OCI-M2 (cell line): ENCODE data around the gene SMARCD1.
A peak's percentile ranks its signal among the peaks of the same experiment; 100 is the strongest.

Source experiments
- DNase-seq: peaks from one replicate; lab custom pipeline; 2025; ENCODE audit not compliant: unreplicated experiment; lab: John Stamatoyannopoulos, UW

The SMARCD1 gene

GRCh38 chr12:50103767-50104321 is 18.7 kb downstream of the SMARCD1 start, which contains the start of gene GPD1:
Gene GPD1 (plus strand): TSS chr12:50104008. CDS start chr12:50104051, 43 bp downstream.
- DNase-seq: no peak

GRCh38 chr12:50104417-50105366 is 19.6 kb downstream of the SMARCD1 start:
- DNase-seq: no peak

GRCh38 chr12:50105913-50106450 is 20.8 kb downstream of the SMARCD1 start:
- no peak for DNase-seq

DNA sequence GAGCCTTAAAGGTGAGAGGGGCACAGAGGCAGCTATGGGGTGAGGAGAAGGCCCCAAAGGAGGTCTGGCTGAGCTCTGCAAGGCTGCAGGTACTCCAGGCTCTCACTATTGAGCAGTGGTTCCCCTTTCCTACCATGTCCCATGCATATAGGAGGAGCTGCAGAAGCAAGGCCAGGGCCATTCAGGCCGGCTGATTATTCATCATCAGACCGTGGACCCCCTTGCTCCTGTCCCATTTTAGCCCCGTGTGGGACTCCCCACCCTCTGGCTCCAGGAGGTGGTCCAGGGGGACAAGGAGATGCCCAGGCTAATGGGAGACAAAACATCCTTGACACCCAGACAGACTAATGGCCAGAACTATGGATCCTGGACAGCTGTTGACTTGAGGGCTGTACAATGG is 21.8 kb downstream of the SMARCD1 start:
- no peak for DNase-seq

- no peak for DNase-seq
These were observed 22.5 kb downstream of the SMARCD1 start for GRCh38 chr12:50107416-50108268.

DNA sequence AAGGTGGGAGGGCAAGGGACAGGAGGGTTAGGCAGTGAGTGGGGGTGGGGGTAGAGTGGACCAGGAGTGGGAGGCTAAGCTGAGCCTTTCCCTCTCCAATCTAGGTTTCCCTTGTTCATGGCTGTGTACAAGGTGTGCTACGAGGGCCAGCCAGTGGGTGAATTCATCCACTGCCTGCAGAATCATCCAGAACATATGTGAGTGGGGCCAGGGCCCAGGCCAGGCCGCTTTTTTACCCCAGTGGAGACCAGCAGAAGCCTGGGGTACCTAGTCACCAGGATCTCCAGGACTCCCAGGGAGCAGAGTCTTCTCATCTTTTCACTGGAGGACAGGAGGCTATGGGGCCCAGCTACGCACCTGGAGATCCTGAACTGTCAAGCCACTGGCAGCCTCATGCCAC is 24.2 kb downstream of the SMARCD1 start:
- DNase-seq: no peak

DNA sequence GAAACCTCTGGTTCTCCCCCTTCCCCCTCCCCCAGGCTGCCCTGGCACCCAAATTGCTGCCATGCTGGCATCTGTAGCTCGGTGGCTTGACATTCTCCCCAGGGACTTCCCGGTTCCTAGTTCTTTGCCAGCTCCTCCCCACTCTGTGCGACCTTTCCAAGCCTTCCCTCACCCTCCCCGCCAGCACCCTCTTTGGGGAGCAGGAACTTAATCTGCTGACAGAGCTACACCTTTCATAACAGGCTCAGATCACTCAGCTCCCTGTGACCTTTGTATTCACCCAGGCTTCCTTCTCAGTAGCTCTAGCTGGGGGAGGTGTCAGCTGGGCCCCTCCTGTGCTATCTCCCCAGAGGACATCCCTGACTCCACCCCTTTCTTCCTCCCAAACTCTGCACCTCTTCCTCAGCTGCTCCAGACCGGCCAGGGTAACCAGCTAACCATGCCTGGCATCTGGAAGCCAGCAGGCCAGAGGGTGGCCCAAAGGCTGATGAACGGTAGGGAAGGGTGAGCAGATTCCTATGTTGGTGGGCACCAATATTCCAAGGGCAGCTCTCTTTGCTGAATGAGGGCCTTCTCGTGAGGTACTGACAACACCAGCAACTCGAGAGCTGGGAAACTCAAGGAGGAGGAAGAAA is 25.1 kb downstream of the SMARCD1 start:
- DNase-seq: no peak

GRCh38 chr12:50110762-50111351 is 25.7 kb downstream of the SMARCD1 start:
- no peak for DNase-seq

GRCh38 chr12:50111395-50111692 is 26.2 kb downstream of the SMARCD1 start:
- DNase-seq: no peak

DNA sequence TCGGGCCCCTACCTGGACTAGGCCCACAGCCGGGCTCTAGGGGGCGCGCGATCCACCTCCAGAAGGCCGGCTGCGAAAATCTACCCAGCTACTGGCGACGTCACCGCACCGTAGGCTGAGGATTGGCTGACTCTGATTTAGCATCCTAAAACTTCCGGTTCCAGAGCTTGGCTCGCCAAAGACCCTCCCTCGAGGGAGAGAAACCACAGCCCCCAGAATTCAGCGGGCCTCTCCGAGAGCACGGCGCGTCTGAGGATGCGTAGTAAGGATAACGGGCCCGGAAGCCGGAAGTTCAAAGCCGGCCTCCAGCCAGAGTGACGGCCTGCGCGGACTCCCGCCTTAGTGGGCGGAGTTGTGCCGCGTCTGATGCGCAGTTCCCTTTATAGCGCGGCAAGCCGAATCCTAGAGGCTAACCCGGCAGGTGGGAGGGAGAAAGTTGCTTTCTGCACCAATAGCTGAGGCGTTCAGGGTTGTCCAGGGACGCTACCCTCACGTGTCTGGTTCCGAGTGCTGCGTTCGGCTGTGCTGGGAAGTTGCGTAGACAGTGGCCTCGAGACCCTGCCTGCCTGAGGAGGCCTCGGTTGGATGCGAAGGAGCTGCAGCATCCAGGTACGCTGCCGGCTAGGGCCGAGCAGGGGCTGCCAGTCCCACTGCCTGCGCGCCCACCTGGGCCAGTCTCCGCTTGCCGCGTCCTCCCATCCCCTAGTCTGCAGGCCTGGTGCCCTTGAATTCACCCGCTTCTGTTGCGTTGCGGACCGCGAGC is 26.7 kb downstream of the SMARCD1 start, which contains the start of gene COX14:
Gene COX14 (plus strand): TSS at position 544 of the 763 bp plus-strand sequence. CDS start 7,808 bp downstream, outside the sequence.
- DNase-seq: peak; percentile 88

DNA sequence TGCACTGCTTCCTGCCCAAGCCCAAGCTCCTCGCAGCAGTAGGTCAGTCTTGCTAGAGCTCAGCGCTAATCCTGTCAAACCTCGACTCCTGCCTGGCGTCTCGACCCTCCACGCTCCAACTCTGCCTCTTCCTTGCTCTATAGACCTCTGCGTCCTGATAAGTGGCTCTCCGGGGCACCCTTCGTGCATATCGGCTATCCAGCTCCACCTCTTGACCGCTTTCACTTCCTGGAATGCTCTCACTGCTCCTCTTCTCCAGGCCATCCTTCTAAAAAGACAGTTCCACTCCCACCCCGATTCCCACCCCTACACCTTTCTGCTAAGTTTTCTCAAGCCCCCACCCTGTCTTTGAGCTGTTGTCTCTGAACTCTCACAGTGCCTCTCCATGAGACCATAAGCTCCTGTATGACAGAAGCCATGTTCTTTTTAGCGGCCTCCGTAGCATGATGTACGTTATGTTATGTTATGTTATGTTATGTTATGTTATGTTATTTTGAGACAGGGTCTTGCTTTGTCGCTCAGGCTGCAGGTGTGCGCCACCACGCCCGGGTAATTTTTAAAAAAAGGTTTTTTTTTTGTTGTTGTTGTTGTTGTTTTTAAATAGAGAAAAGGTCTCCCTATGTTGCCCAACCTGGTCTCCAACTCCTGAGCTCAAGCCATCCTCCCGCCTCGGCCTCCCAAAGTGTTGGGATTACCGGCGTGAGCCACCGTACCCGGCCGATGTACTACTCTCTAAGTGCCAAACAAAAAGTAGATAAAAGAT is 27.5 kb downstream of the SMARCD1 start:
- DNase-seq: peak; percentile 19

- no peak for DNase-seq
These were observed 32.0 kb downstream of the SMARCD1 start for GRCh38 chr12:50117057-50117622.

GRCh38 chr12:50119387-50119786 is 34.2 kb downstream of the SMARCD1 start:
- DNase-seq: no peak

DNA sequence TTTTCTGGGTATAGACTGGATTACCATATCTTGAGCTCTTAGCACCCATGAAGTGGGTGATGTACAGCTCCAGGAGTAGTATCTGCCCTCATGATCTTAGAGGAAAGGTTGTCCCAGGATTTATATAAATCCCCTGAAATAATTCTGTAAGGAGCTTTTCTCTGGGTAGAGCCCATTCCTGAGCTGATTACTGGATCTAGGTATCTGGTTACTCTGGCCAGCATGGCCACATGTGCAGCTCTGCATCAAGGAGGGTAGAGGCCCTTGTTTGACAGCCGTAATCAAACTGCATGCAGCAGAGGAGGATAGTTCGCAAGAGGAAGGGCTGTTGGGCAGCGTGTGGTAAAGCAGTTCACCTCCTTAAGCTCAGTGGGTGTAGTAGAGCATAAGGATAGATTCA is 35.4 kb downstream of the SMARCD1 start:
- DNase-seq: no peak

DNA sequence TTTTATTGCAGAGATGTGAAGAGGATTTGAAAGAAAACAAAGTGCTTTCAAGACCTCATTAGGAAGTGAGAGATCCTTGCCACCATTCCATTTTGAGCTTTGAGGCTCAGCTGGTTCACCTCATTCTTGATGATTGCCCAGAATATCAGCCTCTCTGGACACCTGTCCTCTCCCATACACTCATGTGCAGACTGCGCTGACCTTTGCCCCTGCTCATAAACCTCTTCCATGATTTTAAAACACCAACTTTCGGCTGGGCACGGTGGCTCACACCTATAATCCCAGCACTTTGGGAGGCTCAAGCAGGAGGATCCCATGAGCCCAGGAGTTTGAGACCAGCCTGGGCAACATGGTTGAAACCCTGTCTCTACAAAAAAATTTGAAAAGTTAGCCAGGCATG is 35.8 kb downstream of the SMARCD1 start:
- DNase-seq: no peak

DNA sequence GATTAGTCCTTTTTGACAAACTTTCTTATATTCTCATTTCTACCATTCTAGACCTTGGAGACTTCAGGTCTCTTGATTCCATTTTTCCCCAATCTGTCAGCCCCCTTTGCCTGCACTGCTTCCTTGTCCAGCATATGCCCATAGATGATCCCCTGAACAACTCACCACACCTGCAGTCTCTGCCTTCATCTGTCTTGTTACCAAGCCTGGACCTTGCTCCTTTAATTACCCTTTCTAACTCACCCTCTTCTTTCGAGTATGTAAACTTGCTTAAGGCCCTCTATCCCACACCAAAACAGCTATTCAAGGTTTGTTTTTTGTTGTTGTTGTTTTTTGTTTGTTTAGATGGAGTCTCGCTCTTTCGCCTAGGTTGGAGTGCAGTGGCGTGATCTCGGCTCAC is 36.5 kb downstream of the SMARCD1 start:
- DNase-seq: no peak

DNA sequence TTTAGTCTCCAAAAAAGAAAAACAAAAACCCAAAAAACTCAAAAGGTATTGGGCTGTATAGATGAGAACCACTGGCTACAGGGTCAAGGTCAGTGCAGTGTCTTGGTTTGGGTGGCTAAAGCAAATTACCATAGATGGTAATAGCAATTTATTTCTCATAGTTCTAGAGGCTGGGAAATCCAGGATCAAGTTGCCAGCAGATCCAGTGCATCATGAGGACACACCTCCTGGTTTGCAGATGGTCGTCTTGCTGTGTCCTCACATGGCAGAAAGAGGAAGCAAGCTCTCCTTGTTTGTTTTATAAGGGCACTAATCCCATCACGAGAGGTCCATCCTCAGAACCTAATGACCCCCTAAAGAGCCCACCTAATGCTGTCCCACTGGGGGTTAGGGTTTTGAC is 38.1 kb downstream of the SMARCD1 start:
- no peak for DNase-seq

GRCh38 chr12:50127546-50127945 is 42.4 kb downstream of the SMARCD1 start:
- DNase-seq: no peak

GRCh38 chr12:50129290-50129689 is 44.1 kb downstream of the SMARCD1 start:
- DNase-seq: no peak
